Stimulated activated CD4-positive, alpha-beta T cell treated with anti-CD3 and anti-CD28 coated beads, Interleukin-12 subunit alpha, Interleukin-12 subunit beta, amount 100 ng/mL, for 24 hours (primary cell): Measurements from ENCODE around the gene STXBP6.
"Not testable (repeated sequence)": the region's sequence is repeated elsewhere in the genome, so short reads cannot be mapped to it uniquely, and the experiment has no call there.

Experiments used
- DNase-seq, 2 experiments: peaks; one replicate each; pipeline ENCODE4 v3.0.0-alpha.2; 2020; ENCODE audit warnings: low read depth in 2 of 2

STXBP6 gene

DNA sequence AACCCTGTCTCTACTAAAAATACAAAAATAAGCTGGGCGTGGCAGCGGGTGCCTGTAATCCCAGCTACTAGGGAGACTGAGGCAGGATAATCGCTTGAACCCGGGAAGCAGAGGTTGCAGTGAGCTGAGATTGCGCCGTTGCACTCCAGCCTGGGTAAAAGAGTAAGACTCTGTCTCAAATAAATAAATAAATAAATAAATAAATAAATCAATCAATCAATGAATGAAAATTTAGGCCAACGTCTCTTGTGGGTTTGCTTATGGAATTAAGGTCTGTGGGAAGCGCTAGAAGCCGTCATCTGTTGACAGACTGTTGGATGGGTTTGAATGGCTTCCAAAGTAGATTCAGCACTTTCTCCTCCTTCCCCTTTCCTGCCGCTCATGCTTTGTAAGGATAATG lies 246.5 kb downstream of the STXBP6 start:
- DNase-seq, result not testable (repeated sequence)

DNA sequence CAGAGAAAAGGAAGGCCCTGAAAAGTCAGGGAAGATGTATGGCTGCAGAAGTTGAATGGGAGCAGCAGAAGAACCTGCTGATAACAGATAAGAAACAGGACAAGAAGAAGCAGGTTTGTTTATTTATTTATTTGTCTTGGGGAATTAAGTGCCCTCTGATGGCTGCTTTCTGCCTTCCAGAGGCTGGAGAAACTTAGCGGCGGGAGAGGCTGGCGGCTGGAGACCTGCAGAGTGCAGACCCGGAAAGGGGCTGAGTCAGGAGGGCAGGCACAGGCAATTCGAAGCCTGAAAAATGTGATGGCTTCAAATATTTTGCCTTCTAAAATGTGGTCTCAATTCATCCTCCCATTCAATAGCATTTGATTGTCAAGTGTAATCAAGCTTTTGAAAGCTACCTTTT lies 247.7 kb downstream of the STXBP6 start:
- DNase-seq, result no peak

DNA sequence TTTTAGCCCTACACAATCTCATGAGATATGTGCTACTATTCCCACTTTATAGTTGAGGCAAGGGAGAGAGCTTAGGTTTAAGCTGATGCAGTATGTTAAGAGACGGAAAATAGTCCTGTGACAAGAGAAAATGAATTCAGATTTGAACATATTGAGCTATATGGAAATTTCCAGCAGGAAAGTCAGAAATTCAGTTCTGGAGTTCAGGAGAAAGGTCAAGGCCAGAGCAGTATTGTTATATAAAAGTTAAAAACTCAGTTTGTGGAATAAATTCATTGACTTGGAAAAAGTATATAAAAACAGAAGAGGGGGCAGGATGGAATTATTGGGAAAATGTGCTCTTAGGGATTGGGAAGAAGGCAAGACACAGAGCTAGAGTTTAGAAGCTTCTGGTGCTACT lies 248.9 kb downstream of the STXBP6 start:
- no peak for DNase-seq

- DNase-seq, result no peak
Observed at GRCh38 chr14:24798911-24799462, 251.0 kb downstream of the STXBP6 start.

GRCh38 chr14:24795406-24795805 lies 254.5 kb downstream of the STXBP6 start:
- no peak for DNase-seq

DNA sequence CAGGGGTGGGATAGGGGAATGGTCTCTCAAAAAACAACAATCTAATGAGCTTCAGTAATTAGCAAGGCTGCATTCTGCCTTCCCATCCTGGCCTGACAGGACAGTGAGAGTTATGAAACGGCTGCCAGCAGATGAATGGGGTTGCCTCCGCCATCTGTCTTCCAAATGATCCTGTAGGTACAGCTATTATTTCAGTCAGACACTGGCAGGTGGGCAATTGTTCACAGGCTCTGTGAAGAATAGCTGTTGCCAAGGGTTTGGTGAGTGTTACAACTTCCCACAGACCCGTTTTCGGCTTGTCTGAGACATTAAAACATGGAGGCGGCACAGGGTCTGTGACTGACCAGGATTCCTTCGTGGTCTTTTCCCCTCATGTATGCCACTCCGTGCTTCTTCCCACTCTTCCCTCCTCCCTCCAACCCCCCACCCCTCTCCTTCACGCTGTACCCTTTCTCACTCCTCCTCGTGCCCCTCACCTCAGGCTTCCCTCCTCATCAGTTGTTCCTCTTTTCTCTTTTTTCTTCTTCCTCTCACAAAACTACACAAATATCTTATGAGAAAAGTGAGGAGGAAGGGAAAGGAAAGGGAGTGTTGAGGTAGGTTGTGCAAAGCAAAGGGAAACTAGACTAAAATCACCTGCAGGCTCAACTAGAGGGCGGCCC lies 255.2 kb downstream of the STXBP6 start:
- no peak for DNase-seq

DNA sequence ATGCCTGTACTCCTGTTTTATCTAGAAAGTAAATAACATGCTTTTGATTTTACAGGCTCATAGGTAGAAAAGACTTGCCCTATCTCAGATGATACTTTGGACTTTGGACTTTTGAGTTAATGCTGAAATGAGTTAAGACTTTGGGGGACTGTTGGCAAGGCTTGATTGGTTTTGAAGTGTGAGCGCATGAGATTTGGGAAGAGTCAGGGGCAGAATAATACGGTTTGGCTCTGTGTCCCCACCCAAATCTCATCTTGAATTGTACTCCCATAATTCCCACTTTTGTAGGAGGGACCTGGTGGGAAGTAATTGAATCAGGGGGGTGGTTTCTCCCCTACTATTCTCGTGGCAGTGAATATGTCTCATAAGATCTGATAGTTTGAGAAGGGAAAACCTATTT lies 259.8 kb downstream of the STXBP6 start:
- DNase-seq, result no peak

DNA sequence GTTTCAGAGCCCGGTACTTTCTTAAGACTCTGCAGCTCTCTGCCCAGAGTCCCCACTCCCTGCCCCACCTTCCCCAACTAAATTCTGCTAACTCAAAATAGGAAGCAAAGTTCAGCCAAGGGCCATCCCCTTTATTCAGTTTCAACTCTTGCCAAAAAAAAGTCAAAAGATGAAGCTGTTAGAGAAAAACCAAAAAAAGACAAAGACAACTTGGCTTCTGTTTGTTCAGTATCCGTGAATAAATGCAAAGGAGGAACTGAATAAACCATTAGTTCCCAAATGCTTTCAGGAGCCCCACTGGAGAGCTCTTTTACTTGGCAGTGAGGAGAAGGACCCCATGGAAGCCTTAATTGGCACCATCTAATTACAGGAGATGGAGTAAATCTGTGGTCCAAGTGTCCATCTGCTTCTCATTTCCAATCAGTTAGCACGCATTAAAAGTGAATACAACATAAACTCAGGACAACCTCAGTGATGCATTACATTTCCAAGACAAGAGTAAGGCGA lies 260.5 kb downstream of the STXBP6 start:
- no peak for DNase-seq

DNA sequence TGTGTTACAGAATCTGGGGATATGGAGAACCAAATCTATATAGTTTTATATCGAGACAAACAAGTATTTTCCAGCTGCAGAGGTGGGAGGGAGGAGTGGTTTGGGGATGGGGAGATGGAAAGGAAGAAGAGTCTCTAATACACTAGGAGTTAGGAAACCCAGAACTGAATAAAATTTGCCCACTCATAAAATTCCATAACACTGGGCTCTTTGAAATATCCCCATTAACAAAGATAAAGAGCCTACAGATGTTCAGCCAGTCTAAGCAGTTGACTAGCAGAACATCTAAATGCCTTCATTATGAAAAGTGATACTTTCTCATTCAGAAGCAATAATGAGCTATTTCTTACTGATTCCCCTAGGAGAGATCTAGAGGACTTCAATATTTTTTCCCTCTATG lies 264.2 kb downstream of the STXBP6 start:
- no peak for DNase-seq

DNA sequence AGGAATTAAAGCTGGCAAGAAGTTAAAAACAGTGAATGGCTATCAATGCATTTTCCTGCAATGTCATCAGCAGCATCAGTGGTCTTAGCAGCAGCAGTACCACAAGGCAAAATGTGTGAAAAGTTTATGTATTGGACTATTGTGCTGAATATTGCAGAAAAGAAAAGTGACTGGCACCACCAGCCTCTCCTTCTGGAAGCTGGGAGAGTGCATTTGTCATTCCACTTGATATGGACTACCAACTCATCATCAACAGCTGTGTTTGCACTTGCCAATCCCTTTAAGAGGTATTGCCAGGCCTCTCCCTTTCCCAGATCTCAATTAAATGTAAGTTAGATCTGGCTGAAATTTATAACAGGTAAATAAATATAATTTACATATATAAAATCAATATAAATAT lies 265.0 kb downstream of the STXBP6 start:
- no peak for DNase-seq

- DNase-seq, result no peak
Observed at GRCh38 chr14:24783791-24784190, 266.2 kb downstream of the STXBP6 start.

- DNase-seq, result no peak
Observed at GRCh38 chr14:24780281-24780680, 269.7 kb downstream of the STXBP6 start.

DNA sequence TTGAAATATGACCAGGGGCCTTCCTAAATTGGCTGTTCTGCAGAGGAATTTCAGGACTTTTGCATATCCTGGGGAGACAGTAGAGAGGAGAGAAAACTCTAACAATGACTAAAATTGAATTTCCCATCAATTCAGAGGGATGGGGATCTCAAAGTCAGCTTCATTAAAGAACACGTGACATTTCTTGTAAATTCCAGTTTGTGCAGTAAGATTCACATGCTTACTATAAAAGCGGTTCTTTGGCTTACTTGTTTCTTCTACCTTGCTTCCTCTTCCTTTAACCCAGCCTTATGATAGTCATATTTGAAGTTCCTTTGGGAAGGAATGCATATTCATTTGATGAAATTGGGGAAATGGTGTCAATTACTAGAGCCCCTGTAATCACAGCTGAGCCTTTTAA lies 272.3 kb downstream of the STXBP6 start:
- no peak for DNase-seq

DNA sequence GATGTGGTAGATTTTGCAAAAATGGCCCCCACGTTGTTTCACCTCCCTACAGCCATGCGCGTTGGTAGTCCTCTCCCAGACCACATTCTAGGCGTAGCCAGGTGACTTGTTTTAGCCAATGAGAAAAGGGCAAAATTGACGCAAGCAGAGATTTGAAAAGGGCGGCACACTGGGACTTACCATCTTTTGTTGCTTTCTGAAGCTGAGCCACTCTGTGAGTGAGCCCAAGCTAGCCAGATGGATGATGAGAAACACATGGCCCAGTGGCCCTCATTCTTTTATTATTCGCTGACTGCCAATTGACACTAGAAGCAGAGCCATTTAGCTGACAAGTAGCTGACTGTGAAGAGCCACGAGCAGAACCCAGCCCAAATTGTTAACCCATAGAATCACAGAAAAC lies 274.0 kb downstream of the STXBP6 start:
- DNase-seq, result no peak

GRCh38 chr14:24774187-24774915 lies 275.6 kb downstream of the STXBP6 start:
- DNase-seq, result no peak

DNA sequence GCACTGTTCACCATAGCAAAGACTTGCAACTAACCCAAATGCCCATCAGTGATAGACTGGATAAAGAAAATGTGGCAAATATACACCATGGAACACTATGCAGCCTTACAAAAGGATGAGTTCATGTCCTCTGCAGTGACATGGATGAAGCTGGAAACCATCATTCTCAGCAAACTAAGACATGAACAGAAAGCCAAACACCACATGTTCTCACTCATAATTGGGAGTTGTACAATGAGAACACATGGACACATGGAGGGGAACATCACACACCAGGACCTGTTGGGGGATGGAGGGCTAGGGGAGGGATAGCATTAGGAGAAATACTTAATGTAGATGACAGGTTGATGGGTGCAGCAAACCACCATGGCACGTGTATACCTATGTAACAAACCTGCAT lies 276.4 kb downstream of the STXBP6 start:
- not testable (repeated sequence) for DNase-seq

DNA sequence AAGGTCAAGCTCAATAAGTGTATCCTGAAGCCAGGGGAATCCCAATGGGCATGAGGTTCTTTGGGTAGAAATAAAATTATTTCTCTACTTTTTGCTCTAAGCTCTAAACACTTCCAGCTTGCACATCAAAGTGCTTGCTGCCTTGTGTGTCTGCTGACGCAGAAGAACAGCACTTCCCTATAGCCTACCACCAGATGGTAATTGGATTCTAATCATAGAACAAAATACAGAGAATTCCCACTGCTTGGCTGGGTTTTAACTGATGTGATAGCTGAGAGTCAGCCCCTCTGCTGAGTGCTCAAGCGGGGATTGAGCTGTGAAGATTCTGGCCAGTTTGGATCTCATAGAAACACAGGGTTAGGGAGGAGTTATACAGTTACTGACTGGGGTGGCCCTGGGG lies 283.5 kb downstream of the STXBP6 start:
- DNase-seq, result no peak

DNA sequence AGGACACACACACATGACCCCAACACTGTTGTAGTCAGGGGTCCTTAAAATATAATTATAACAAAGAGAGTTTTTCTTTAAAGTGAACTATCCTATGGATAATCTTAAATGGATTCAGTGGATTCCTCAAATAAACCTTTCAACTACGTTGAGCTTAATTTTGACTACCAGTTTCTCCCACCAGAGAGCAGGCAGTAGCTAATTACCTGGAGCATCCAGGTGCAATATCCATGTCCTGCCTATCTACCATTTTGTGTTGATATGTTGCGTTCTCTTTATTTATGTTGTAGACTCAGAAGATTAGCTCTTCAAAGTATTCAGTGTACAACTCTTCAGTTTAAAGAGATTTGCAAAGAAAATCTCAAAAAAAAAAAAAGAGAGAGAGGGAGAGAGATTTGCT lies 288.8 kb downstream of the STXBP6 start:
- no peak for DNase-seq
